SK-N-SH (cell line): ENCODE results near the gene SUCLG2. TPM values are rescaled to one million over a fixed set of nuclear protein-coding genes. Genes with fewer than 3 reads are reported as not detected.

Experiments
- CTCF ChIA-PET: fragments of 300-600, 350-600 bp; formaldehyde crosslinking; extraction: SDS; loops from one replicate; lab custom pipeline; 2021; lab: Yijun Ruan, JAX
- POLR2A ChIA-PET: fragments of 350-600 bp; sonication (Branson Sonifier 250); formaldehyde crosslinking; extraction: SDS; loops from one replicate; lab custom pipeline; 2020; ENCODE audit warnings: antibody characterized with exemption, inconsistent platforms; lab: Yijun Ruan, JAX
- DNase-seq: peaks from one replicate; pipeline ENCODE4 v3.0.0; 2012
- H2AFZ ChIP-seq: fragments of 200-600 bp; sonication (generic); 2 replicates; pipeline ENCODE4 v1.8.1; 2016; ENCODE audit warnings: antibody characterized with exemption, mild to moderate bottlenecking, low read depth
- H3F3A ChIP-seq: fragments of 200-600 bp; sonication (generic); replicated peaks from 2 replicates; pipeline ENCODE3; 2016; ENCODE audit warnings: antibody characterized with exemption, mild to moderate bottlenecking; ENCODE audit not compliant: insufficient read depth
- H3K27ac ChIP-seq, 2 experiments: fragments of 200-500 bp in 1 of 2; fragments of 200-600 bp in 1 of 2; sonication (Bioruptor generic) in 1 of 2; sonication (generic), shearing (Covaris generic) in 1 of 2; 2 replicates each; pipeline versions ENCODE4 v1.5.1 to v1.6.1; 2014 to 2016; ENCODE audit warnings: low read depth in 2 of 2, inconsistent platforms in 1 of 2, low read length in 1 of 2, mild to moderate bottlenecking in 1 of 2, mixed read lengths in 1 of 2
- H3K27me3 ChIP-seq: fragments of 200-600 bp; sonication (generic), shearing (Covaris generic); 2 replicates; pipeline ENCODE4 v1.6.1; 2016; ENCODE audit warnings: mixed run types; ENCODE audit not compliant: insufficient read depth
- H3K36me3 ChIP-seq, 2 experiments: fragments of 200-500 bp in 1 of 2; fragments of 200-600 bp in 1 of 2; sonication (Bioruptor generic) in 1 of 2; sonication (generic) in 1 of 2; replicated peaks in 1 of 2; 2 replicates each; pipeline versions ENCODE3 to v1.5.1; 2014 to 2016; ENCODE audit warnings: low read length in 1 of 2, mild to moderate bottlenecking in 1 of 2; ENCODE audit not compliant: insufficient read depth in 2 of 2, control insufficient read depth in 1 of 2
- H3K4me1 ChIP-seq, 2 experiments: fragments of 200-500 bp in 1 of 2; fragments of 200-600 bp in 1 of 2; sonication (Bioruptor generic) in 1 of 2; sonication (generic), shearing (Covaris generic) in 1 of 2; 2 replicates each; pipeline versions ENCODE4 v1.5.1 to v1.6.1; 2014 to 2016; ENCODE audit warnings: low read depth in 1 of 2, low read length in 1 of 2, mixed run types in 1 of 2; ENCODE audit not compliant: insufficient read depth in 2 of 2, control insufficient read depth in 1 of 2
- H3K4me2 ChIP-seq: fragments of 200-600 bp; sonication (generic), shearing (Covaris generic); 2 replicates; pipeline ENCODE4 v1.6.1; 2017; ENCODE audit warnings: mixed run types
- H3K4me3 ChIP-seq, 2 experiments: fragments of 200-500 bp in 1 of 2; fragments of 200-600 bp in 1 of 2; sonication (Bioruptor generic) in 1 of 2; sonication (generic), shearing (Covaris generic) in 1 of 2; 2 replicates each; pipeline versions ENCODE4 v1.5.1 to v1.8.1; 2014 to 2016; ENCODE audit warnings: low read depth in 2 of 2, inconsistent platforms in 1 of 2, low read length in 1 of 2, mild to moderate bottlenecking in 1 of 2, mixed read lengths in 1 of 2, moderate library complexity in 1 of 2
- H3K79me2 ChIP-seq: fragments of 200-600 bp; sonication (generic); 2 replicates; pipeline ENCODE4 v1.8.1; 2017; ENCODE audit warnings: mild to moderate bottlenecking; ENCODE audit not compliant: insufficient read depth
- H3K9ac ChIP-seq: fragments of 200-600 bp; sonication (generic); 2 replicates; pipeline ENCODE4 v1.6.1; 2017; ENCODE audit warnings: mixed run types
- H3K9me2 ChIP-seq: fragments of 200-600 bp; sonication (generic); 2 replicates; pipeline ENCODE4 v1.6.1; 2017; ENCODE audit warnings: mixed run types
- H3K9me3 ChIP-seq: fragments of 200-600 bp; sonication (generic); 2 replicates; pipeline ENCODE4 v1.6.1; 2017; ENCODE audit warnings: mixed run types, mild to moderate bottlenecking, moderate library complexity
- H4K20me1 ChIP-seq: fragments of 200-600 bp; sonication (generic); 2 replicates; pipeline ENCODE4 v1.6.1; 2017; ENCODE audit warnings: mild to moderate bottlenecking, mixed run types; ENCODE audit not compliant: insufficient read depth
- CTCF ChIP-seq: fragments of 200-600 bp; sonication (generic); IDR thresholded peaks from 2 replicates; pipeline ENCODE4 v1.6.1; 2017; ENCODE audit warnings: antibody characterized with exemption, mild to moderate bottlenecking, moderate library complexity
- ELF1 ChIP-seq: IDR thresholded peaks from 2 replicates; pipeline ENCODE4 v1.4.0; 2012
- FOXM1 ChIP-seq: IDR thresholded peaks from 2 replicates; pipeline ENCODE4 v1.4.0; 2012; ENCODE audit warnings: low read depth, mild to moderate bottlenecking
- GATA2 ChIP-seq: sonication (generic); formaldehyde crosslinking; IDR thresholded peaks from 2 replicates; pipeline ENCODE4 v1.5.0; 2020; ENCODE audit warnings: mild to moderate bottlenecking, missing genetic modification reagents
- JUND ChIP-seq: IDR thresholded peaks from 2 replicates; pipeline ENCODE4 v1.4.0; 2012
- NFIC ChIP-seq: IDR thresholded peaks from 2 replicates; pipeline ENCODE4 v1.4.0; 2012; ENCODE audit warnings: borderline replicate concordance
- NRF1 ChIP-seq: IDR thresholded peaks from 2 replicates; pipeline ENCODE4 v1.6.1; 2012; ENCODE audit warnings: low read depth, mild to moderate bottlenecking, low read length
- RAD21 ChIP-seq: IDR thresholded peaks from 2 replicates; pipeline ENCODE4 v1.6.1; 2012; ENCODE audit warnings: mild to moderate bottlenecking, low read length
- RCOR1 ChIP-seq: fragments of 150-350 bp; IDR thresholded peaks from 2 replicates; pipeline ENCODE4 v1.6.1; 2017; ENCODE audit warnings: antibody characterized with exemption, low read length
- RXRA ChIP-seq: IDR thresholded peaks from 2 replicates; pipeline ENCODE4 v1.4.0; 2012; ENCODE audit warnings: low read depth, mild to moderate bottlenecking, borderline replicate concordance
- SMC3 ChIP-seq: IDR thresholded peaks from 2 replicates; pipeline ENCODE4 v1.6.1; 2012; ENCODE audit warnings: low read depth, low read length, improper control_type of control experiment
- TAF1 ChIP-seq: IDR thresholded peaks from 2 replicates; pipeline ENCODE4 v1.6.1; 2012; ENCODE audit warnings: low read depth, mild to moderate bottlenecking, low read length, moderate library complexity, borderline replicate concordance
- TCF12 ChIP-seq: IDR thresholded peaks from 2 replicates; pipeline ENCODE4 v1.4.0; 2012
- TEAD4 ChIP-seq: IDR thresholded peaks from 2 replicates; pipeline ENCODE4 v1.4.0; 2012; ENCODE audit warnings: mild to moderate bottlenecking, borderline replicate concordance; ENCODE audit not compliant: insufficient read depth
- WGBS: methylation state at CpG from one replicate; pipeline ENCODE4 v1.1.6; 2017; ENCODE audit warnings: low lambda C conversion rate; 5-methylcytosine and 5-hydroxymethylcytosine counted together
- polyA plus RNA-seq, 3 experiments: library from polyadenylated mRNA; depleted of rRNA; stranded (reverse); fragments of >200 nt; gene quantifications; 2 replicates each; pipeline ENCODE4 v1.2.3, GENCODE V29; 2012

The SUCLG2 gene
- polyA plus RNA-seq, 1 of the 3 experiments (the other 2 are of a cell fraction), result 20.2 TPM

- H3K4me1 ChIP-seq, result no peaks in the 10 kb centered on the region; a peak in 1 of 4 replicates
- no peak for DNase-seq
- H3K9me2 ChIP-seq, result no peaks in the 10 kb centered on the region
- CTCF ChIA-PET, result no interaction called here
- no peak overlapping the region for H3K4me3 ChIP-seq
- H3F3A ChIP-seq, result no peaks in the 10 kb centered on the region
- H3K27me3 ChIP-seq, result no peaks in the 10 kb centered on the region
- no peaks in the 10 kb centered on the region for H3K36me3 ChIP-seq
- H4K20me1 ChIP-seq, result no peaks in the 10 kb centered on the region
- no peak overlapping the region for H3K4me2 ChIP-seq
- no peaks in the 10 kb centered on the region for H3K9me3 ChIP-seq
- no peak overlapping the region for H3K27ac ChIP-seq
- H2AFZ ChIP-seq, result no peak overlapping the region
- H3K79me2 ChIP-seq, result no peaks in the 10 kb centered on the region
- no peak for TF ChIP-seq RAD21
- no peak for TF ChIP-seq JUND
- WGBS, result 65% methylated on average over 1 of the region's 1 CpG
- POLR2A ChIA-PET, result no interaction called here
- H3K9ac ChIP-seq, result no peak overlapping the region
Observed at GRCh38 chr3:67691926-67692325, 37.5 kb upstream of the SUCLG2 start.

GRCh38 chr3:67691207-67691606, 36.8 kb upstream of the SUCLG2 start:
- H2AFZ ChIP-seq, result no peak overlapping the region
- no peaks in the 10 kb centered on the region; a peak in 1 of 4 replicates for H3K4me1 ChIP-seq
- POLR2A ChIA-PET, result no interaction called here
- TF ChIP-seq NRF1 (no peak), RCOR1 (no peak), FOXM1 (no peak), NFIC (no peak), RAD21 (no peak), RXRA (no peak), TCF12 (no peak), TEAD4 (no peak), ELF1 (no peak), TAF1 (no peak), GATA2 (CRISPR knock-in tag) (no peak), CTCF (no peak), SMC3 (no peak), JUND (no peak)
- TF ChIP-seq, all 33 proteins: peak for 0
- no peaks in the 10 kb centered on the region for H3K27me3 ChIP-seq
- H3K79me2 ChIP-seq, result no peaks in the 10 kb centered on the region
- no peaks in the 10 kb centered on the region for H3K9me3 ChIP-seq
- no peak overlapping the region for H3K9ac ChIP-seq
- DNase-seq, result no peak
- no peaks in the 10 kb centered on the region for H3F3A ChIP-seq
- CTCF ChIA-PET, result no interaction called here
- no peak overlapping the region for H3K4me3 ChIP-seq
- H3K4me2 ChIP-seq, result no peak overlapping the region
- no peaks in the 10 kb centered on the region for H3K36me3 ChIP-seq
- H3K27ac ChIP-seq, result no peak overlapping the region
- H3K9me2 ChIP-seq, result no peaks in the 10 kb centered on the region
- no peaks in the 10 kb centered on the region for H4K20me1 ChIP-seq
- 72% methylated on average over 1 of the region's 1 CpG for WGBS
